ENCODE results near the gene SDK1.

Gene SDK1

GRCh38 chr7:4222676-4223075 lies 921.6 kb downstream of the SDK1 start:
- no peaks in the 10 kb centered on the region for H3K27me3 ChIP-seq (ENCODE audit: control insufficient read depth, low read length)

GRCh38 chr7:4225361-4225771 lies 924.3 kb downstream of the SDK1 start:
- TF ChIP-seq EZH2phosphoT487 (IDR thresholded peaks at IDR 0.05; ENCODE audit: borderline replicate concordance, low read length): no peak
- TF ChIP-seq CTCF (IDR thresholded peaks at IDR 0.05; ENCODE audit: low read depth, low read length, poor library complexity, severe bottlenecking): no peak
- H3F3A ChIP-seq (ENCODE audit: control insufficient read depth, insufficient read depth): no peaks in the 10 kb centered on the region
- no peak overlapping the region for H3K4me2 ChIP-seq (ENCODE audit: low read length)
- no peaks in the 10 kb centered on the region for H3K36me3 ChIP-seq (ENCODE audit: control insufficient read depth, low read length)
- no peaks in the 10 kb centered on the region for H3K79me2 ChIP-seq (ENCODE audit: control insufficient read depth, low read length)
- H4K20me1 ChIP-seq (ENCODE audit: control insufficient read depth, insufficient read depth, low read depth, low read length): no peaks in the 10 kb centered on the region
- H3K9me2 ChIP-seq (replicated peaks; ENCODE audit: control insufficient read depth, low read length): no peaks in the 10 kb centered on the region
- peaks cover 23% of the 10 kb centered on the region; the same call in 1 of the 2 replicates for H3K9me3 ChIP-seq (ENCODE audit: control insufficient read depth, insufficient read depth, low read length)
- no peaks in the 10 kb centered on the region for H3K27me3 ChIP-seq (ENCODE audit: control insufficient read depth, low read length)
- no peak overlapping the region for H3K4me3 ChIP-seq (ENCODE audit: low read length)
- H3K4me1 ChIP-seq (ENCODE audit: control insufficient read depth, low read length): no peaks in the 10 kb centered on the region
- H3K27ac ChIP-seq (ENCODE audit: low read depth, low read length): no peak overlapping the region

More at GRCh38 chr7:4222676-4223075, 921.6 kb downstream of the SDK1 start:
- Histone ChIP-seq H3K79me2 (ENCODE audit: control insufficient read depth, low read length) (no peaks in the 10 kb centered on the region), H3F3A (ENCODE audit: control insufficient read depth, insufficient read depth) (no peaks in the 10 kb centered on the region), H3K4me1 (ENCODE audit: control insufficient read depth, low read length) (no peaks in the 10 kb centered on the region), H3K36me3 (ENCODE audit: control insufficient read depth, low read length) (no peaks in the 10 kb centered on the region), H3K4me2 (ENCODE audit: low read length) (no peak overlapping the region), H3K9me2 (replicated peaks; ENCODE audit: control insufficient read depth, low read length) (no peaks in the 10 kb centered on the region), H4K20me1 (ENCODE audit: control insufficient read depth, insufficient read depth, low read depth, low read length) (no peaks in the 10 kb centered on the region), H3K27ac (ENCODE audit: low read depth, low read length) (no peak overlapping the region), H3K9me3 (ENCODE audit: control insufficient read depth, insufficient read depth, low read length) (peaks cover 28% of the 10 kb centered on the region; the same call in 1 of the 2 replicates), H3K4me3 (ENCODE audit: low read length) (no peak overlapping the region)
- no peak for TF ChIP-seq CTCF (IDR thresholded peaks at IDR 0.05; ENCODE audit: low read depth, low read length, poor library complexity, severe bottlenecking)
- TF ChIP-seq EZH2phosphoT487 (IDR thresholded peaks at IDR 0.05; ENCODE audit: borderline replicate concordance, low read length): no peak

DNA sequence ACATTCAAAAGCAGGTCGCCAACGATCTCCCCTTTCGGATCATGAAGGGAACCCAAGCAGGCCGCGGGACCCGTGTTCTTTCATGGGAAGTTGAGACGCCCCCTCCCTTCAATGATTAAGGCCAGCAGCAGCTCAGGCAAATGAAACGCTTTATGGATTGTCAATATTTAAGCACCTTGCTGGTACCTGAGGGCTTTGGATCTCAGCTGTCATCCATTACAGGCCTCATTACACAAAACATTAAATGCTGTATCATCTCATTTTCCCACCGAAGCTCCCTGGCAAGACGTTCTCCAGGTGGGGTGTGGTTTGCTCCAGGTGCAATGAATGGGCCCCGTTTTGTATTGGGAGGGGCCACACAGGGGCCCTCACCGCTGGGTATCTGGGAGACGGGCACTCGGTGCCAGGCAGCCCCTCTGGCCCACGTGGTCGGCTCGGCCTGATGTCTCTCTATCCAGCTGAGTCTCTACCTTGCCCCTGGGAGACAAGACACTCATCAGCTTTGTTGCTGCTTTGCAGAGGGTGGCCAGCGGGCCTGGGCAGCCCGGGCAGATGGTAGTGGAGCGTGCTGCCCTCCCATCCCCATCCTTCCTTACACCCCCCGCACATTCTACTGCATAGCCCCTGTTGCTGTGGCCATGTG lies 925.0 kb downstream of the SDK1 start:
- TF ChIP-seq CTCF (IDR thresholded peaks at IDR 0.05; ENCODE audit: low read depth, low read length, poor library complexity, severe bottlenecking): no peak
- no peak for TF ChIP-seq EZH2phosphoT487 (IDR thresholded peaks at IDR 0.05; ENCODE audit: borderline replicate concordance, low read length)
- no peaks in the 10 kb centered on the region for H3K4me1 ChIP-seq (ENCODE audit: control insufficient read depth, low read length)
- H3K79me2 ChIP-seq (ENCODE audit: control insufficient read depth, low read length): no peaks in the 10 kb centered on the region
- no peaks in the 10 kb centered on the region for H4K20me1 ChIP-seq (ENCODE audit: control insufficient read depth, insufficient read depth, low read depth, low read length)
- H3K27me3 ChIP-seq (ENCODE audit: control insufficient read depth, low read length): no peaks in the 10 kb centered on the region
- peaks cover 23% of the 10 kb centered on the region; the same call in 1 of the 2 replicates for H3K9me3 ChIP-seq (ENCODE audit: control insufficient read depth, insufficient read depth, low read length)
- no peaks in the 10 kb centered on the region for H3K36me3 ChIP-seq (ENCODE audit: control insufficient read depth, low read length)
- H3K4me3 ChIP-seq (ENCODE audit: low read length): no peak overlapping the region
- no peak overlapping the region for H3K27ac ChIP-seq (ENCODE audit: low read depth, low read length)
- H3K9me2 ChIP-seq (replicated peaks; ENCODE audit: control insufficient read depth, low read length): no peaks in the 10 kb centered on the region
- H3K4me2 ChIP-seq (ENCODE audit: low read length): no peak overlapping the region
- H3F3A ChIP-seq (ENCODE audit: control insufficient read depth, insufficient read depth): no peaks in the 10 kb centered on the region

Measured in DOHH2 (cell line).